HFF-Myc (cell line): ENCODE measurements around the gene TMCO4.

ENCODE experiments used
- DNase-seq: peaks from one replicate; pipeline ENCODE4 v3.0.0-alpha.2; 2011; ENCODE audit warnings: low read depth; ENCODE audit errors: extremely low read depth
- H3K4me3 ChIP-seq: replicated peaks from 2 replicates; pipeline ENCODE4 v1.5.1; 2011; ENCODE audit warnings: low read depth, mild to moderate bottlenecking, control low read depth, low read length
- CTCF ChIP-seq: IDR thresholded peaks from 2 replicates; pipeline ENCODE4 v1.5.1; 2012; ENCODE audit warnings: mild to moderate bottlenecking, low read depth, low read length, control low read depth; ENCODE audit errors: missing control alignments

Gene TMCO4

DNA sequence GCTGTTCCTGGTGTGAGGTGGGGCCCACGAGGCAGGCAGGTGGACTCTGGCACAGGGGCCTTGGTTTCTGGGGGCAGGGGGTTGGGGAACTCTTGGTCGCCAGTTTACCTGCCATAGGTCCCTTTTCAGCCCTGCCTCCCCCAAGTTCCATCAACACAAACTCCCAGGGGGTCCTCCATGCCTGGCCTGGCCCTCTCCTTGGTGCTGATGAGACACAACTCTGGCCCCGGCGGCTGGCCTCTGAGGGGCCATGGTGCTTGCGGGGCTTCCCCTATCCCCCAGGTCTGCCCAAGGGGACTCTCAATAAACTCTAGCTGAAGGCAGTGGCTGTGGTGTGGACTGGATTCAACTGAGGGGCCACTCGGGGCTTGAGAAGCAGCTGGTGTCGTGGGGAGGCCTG lies 119.1 kb downstream of the TMCO4 start:
- no peak for DNase-seq
- no peak for TF ChIP-seq CTCF
- H3K4me3 ChIP-seq = no peak overlapping the region

GRCh38 chr1:19679691-19680090 lies 120.0 kb downstream of the TMCO4 start:
- no peak for DNase-seq
- no peak overlapping the region for H3K4me3 ChIP-seq

GRCh38 chr1:19678931-19679453 lies 120.7 kb downstream of the TMCO4 start:
- no peak for DNase-seq
- TF ChIP-seq CTCF = no peak
- H3K4me3 ChIP-seq = no peak overlapping the region

More at GRCh38 chr1:19679691-19680090, 120.0 kb downstream of the TMCO4 start:
- no peak for TF ChIP-seq CTCF

DNA sequence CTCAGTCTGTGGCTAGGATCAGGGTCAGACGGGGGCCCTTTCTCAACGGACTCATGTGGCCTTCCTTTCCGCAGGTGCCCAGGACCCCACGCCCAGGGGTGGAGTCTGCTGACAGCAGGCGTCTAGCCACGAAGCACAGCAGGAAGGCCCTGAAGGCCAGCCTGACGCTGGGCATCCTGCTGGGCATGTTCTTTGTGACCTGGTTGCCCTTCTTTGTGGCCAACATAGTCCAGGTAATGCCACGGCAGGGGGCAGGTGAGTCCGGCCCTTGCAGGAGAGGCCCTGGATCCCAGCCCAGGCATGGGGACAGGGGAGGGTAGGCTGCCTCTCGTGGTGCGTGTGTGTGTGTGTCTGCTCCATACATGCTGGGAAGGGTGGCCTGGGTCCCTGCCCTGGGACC lies 121.2 kb downstream of the TMCO4 start:
- TF ChIP-seq CTCF = no peak
- H3K4me3 ChIP-seq = no peak overlapping the region
- DNase-seq = no peak

DNA sequence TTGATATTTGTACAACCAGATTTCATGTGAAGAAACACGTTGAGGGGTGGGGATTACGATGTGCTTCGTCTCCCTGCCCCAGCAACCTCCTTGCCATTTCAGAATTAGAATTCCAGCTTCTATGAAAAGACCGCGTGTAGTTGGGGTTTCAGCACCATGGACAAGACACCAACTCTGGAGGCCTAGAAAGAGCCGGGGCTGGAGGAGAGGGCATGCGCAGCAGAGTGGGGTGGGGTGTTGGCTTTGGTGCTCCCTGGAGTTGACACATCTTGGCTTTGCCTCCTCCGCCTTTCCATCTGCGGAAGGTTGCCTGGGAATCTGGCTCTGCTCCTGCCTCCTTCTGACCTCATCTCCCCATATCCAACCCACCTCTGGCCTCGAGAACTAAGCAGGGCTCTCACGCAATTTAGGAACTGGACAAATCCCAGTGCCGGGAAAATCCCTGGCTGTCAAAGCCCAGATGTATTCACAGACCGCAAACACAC lies 123.2 kb downstream of the TMCO4 start:
- no peak overlapping the region for H3K4me3 ChIP-seq
- no peak for TF ChIP-seq CTCF
- DNase-seq = no peak

GRCh38 chr1:19675797-19676196 lies 123.9 kb downstream of the TMCO4 start:
- no peak for DNase-seq
- H3K4me3 ChIP-seq = no peak overlapping the region
- no peak for TF ChIP-seq CTCF

DNA sequence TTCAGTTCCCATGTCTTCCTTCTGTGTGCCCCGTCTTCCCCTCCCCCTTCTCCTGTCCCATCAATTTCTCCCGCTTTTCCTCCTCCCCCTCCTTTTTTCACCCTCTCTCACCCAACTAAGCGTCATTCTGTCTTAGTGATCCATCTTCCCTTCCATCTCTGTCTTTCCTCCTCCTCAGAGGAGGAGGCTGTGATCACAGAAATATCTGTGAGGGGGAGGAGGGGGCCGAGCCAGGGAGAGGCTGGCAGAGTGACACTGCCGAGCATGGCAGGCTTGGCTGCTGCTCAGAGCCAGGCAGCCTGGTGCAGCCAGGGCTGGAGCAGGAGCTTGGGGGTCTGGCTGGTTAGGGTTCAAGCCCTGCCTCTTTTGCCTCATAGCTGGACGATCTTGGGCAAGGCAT lies 127.5 kb downstream of the TMCO4 start:
- no peak for DNase-seq
- H3K4me3 ChIP-seq = no peak overlapping the region
- TF ChIP-seq CTCF = no peak
